K562 (cell line): ENCODE data around the gene USP2. TPM values are rescaled to one million over a fixed set of nuclear protein-coding genes. Genes with fewer than 3 reads are reported as not detected.

Experiments used
- CBX3 ChIP-seq, 2 experiments: IDR thresholded peaks; 1 replicate in 1 of 2; 2 replicates in 1 of 2; pipeline ENCODE4 v1.6.1; 2012; ENCODE audit warnings: inconsistent platforms in 2 of 2, low read length in 2 of 2, borderline replicate concordance in 1 of 2, control low read depth in 1 of 2
- ELF4 ChIP-seq: fragments of 450-650 bp; formaldehyde crosslinking; IDR thresholded peaks from 2 replicates; pipeline ENCODE4 v1.4.0; 2022; ENCODE audit warnings: missing genetic modification characterization
- ETV1 ChIP-seq: fragments of 450-650 bp; conservative IDR thresholded peaks from 2 replicates; pipeline ENCODE4 v1.6.1; 2016; ENCODE audit warnings: missing genetic modification characterization, control low read depth, low read depth, missing compliant biosample characterization
- FOSL1 ChIP-seq: fragments of 200-800 bp; sonication (Bioruptor generic); conservative IDR thresholded peaks from 2 replicates; pipeline ENCODE4 v1.6.1; 2016; ENCODE audit warnings: missing genetic modification characterization, missing compliant biosample characterization
- NEUROD1 ChIP-seq: fragments of 150-350 bp; IDR thresholded peaks from 2 replicates; pipeline ENCODE4 v1.6.1; 2014; ENCODE audit warnings: borderline replicate concordance, low read length, low read depth; ENCODE audit not compliant: partially characterized antibody
- OTX1 ChIP-seq: fragments of 450-650 bp; formaldehyde crosslinking; IDR thresholded peaks from 2 replicates; pipeline ENCODE4 v1.4.0; 2022; ENCODE audit warnings: mild to moderate bottlenecking
- SMAD4 ChIP-seq: fragments of 250-450 bp; sonication (Bioruptor Pico); conservative IDR thresholded peaks from 2 replicates; pipeline ENCODE4 v1.8.0; 2021; ENCODE audit warnings: inconsistent platforms, mild to moderate bottlenecking, moderate library complexity
- SNAPC5 ChIP-seq: fragments of 250-450 bp; sonication (Bioruptor Pico); IDR thresholded peaks from 2 replicates; pipeline ENCODE4 v1.8.0; 2021; ENCODE audit warnings: moderate library complexity, mild to moderate bottlenecking, inconsistent platforms
- SRSF1 ChIP-seq: fragments of 200-400 bp; formaldehyde crosslinking; IDR thresholded peaks from 2 replicates; pipeline ENCODE4 v1.6.1; 2017; ENCODE audit warnings: mild to moderate bottlenecking, low read depth, low read length, moderate library complexity
- TEAD2 ChIP-seq: fragments of 450-650 bp; IDR thresholded peaks from 2 replicates; pipeline ENCODE4 v1.6.1; 2016; ENCODE audit warnings: missing genetic modification characterization, control low read depth, missing compliant biosample characterization
- THRAP3 ChIP-seq: fragments of 450-650 bp; IDR thresholded peaks from 2 replicates; pipeline ENCODE4 v1.6.1; 2016; ENCODE audit warnings: mild to moderate bottlenecking, inconsistent platforms, borderline replicate concordance
- ZBTB33 ChIP-seq: sonication (generic); formaldehyde crosslinking; IDR thresholded peaks from 2 replicates; pipeline ENCODE4 v1.8.1; 2023; ENCODE audit warnings: mild to moderate bottlenecking, missing genetic modification reagents
- ZHX1 ChIP-seq: fragments of 150-350 bp; conservative IDR thresholded peaks from 2 replicates; pipeline ENCODE4 v1.6.1; 2014; ENCODE audit warnings: low read length
- ZMIZ1 ChIP-seq, 2 experiments: fragments of 150-350 bp in 1 of 2; IDR thresholded peaks; 2 replicates each; pipeline ENCODE4 v1.6.1; 2012 to 2016; ENCODE audit warnings: low read depth in 2 of 2, low read length in 2 of 2, mild to moderate bottlenecking in 1 of 2, moderate library complexity in 1 of 2
- ZNF134 ChIP-seq: fragments of 250-450 bp; sonication (Bioruptor Pico); conservative IDR thresholded peaks from 2 replicates; pipeline ENCODE4 v1.4.0; 2020
- ZNF239 ChIP-seq: fragments of 250-450 bp; sonication (Bioruptor Pico); IDR thresholded peaks from 2 replicates; pipeline ENCODE4 v1.4.0; 2020; ENCODE audit warnings: mild to moderate bottlenecking
- ZNF311 ChIP-seq: fragments of 250-450 bp; sonication (Bioruptor Pico); IDR thresholded peaks from 2 replicates; pipeline ENCODE4 v1.4.0; 2020; ENCODE audit warnings: mild to moderate bottlenecking, moderate library complexity
- ZNF583 ChIP-seq: fragments of 250-450 bp; sonication (Bioruptor Pico); IDR thresholded peaks from 2 replicates; pipeline ENCODE4 v1.4.0; 2020
- ZNF589 ChIP-seq: fragments of 200-800 bp; sonication (Bioruptor generic); IDR thresholded peaks from 2 replicates; pipeline ENCODE4 v1.6.1; 2016; ENCODE audit warnings: low read depth, missing genetic modification characterization, missing compliant biosample characterization
- polyA plus RNA-seq, 8 experiments: library from polyadenylated mRNA; depleted of rRNA in 4 of 8; stranded (reverse) in 5 of 8; unstranded in 3 of 8; fragments of >200 nt; fragmentation: Nextera tagmentation in 2 of 8; fragmentation: Illumina TruSeq in 1 of 8; extraction: Ambion mirVana in 2 of 8; extraction: Trizol in 1 of 8; gene quantifications; 2 replicates each; pipeline versions ENCODE4 v1.2.1 to v1.2.3, GENCODE V29; 2011 to 2014; ENCODE audit warnings: inconsistent platforms in 1 of 8, missing spikeins in 1 of 8
- total RNA-seq, 7 experiments: library from RNA; depleted of rRNA in 6 of 7; stranded (reverse); fragments of >200 nt in 6 of 7; fragmentation: Illumina TruSeq in 2 of 7; extraction: Trizol in 2 of 7; gene quantifications; 2 replicates each; pipeline versions ENCODE4 v1.2.1 to v1.2.3, GENCODE V29; 2011 to 2021; ENCODE audit warnings: low replicate concordance in 1 of 7

USP2 gene
- total and polyA plus RNA-seq, 9 of the 15 experiments (the other 6 are each of a cell fraction or from before 2014, with no cell fraction given), result 2.8 to 16.9 (median 3.9) TPM

- TF ChIP-seq ZBTB33 (peak; percentile 67; the same call in 1 of the 2 replicates), ELF4 (CRISPR knock-in tag) (no peak), ETV1 (no peak), ZNF583 (no peak), SNAPC5 (CRISPR knock-in tag) (no peak), ZNF134 (CRISPR knock-in tag) (no peak), ZNF239 (CRISPR knock-in tag) (no peak), ZMIZ1 (IDR thresholded peaks at IDR 0.05; ENCODE audit: low read depth in 2 of 2, low read length in 2 of 2) (peak in 1 of 2 experiments; percentile 17; a peak in 1 of 4 replicates), FOSL1 (tag) (0 out of 2 replicates have a peak, but pooled peaks have one; percentile 12), ZHX1 (no peak), THRAP3 (no peak), TEAD2 (no peak), CBX3 (IDR thresholded peaks at IDR 0.05; ENCODE audit: borderline replicate concordance in 1 of 2, low read length in 2 of 2) (no peak), NEUROD1 (no peak), SMAD4 (CRISPR knock-in tag) (no peak), ZNF311 (CRISPR knock-in tag) (no peak), ZNF589 (no peak), SRSF1 (no peak), OTX1 (CRISPR knock-in tag) (no peak)
Observed at GRCh38 chr11:119338318-119338890, 43.1 kb downstream of the USP2 start (continued).
